NCI-H446 treated with DMSO at 0.1 percent for 48 hours (cell line): ENCODE results near the gene FLII.
"Not testable (repeated sequence)": the region's sequence is repeated elsewhere in the genome, so short reads cannot be mapped to it uniquely, and the experiment has no call there.

ENCODE experiments used
- DNase-seq: peaks from one replicate; lab custom pipeline; 2025; lab: John Stamatoyannopoulos, UW

FLII gene

DNA sequence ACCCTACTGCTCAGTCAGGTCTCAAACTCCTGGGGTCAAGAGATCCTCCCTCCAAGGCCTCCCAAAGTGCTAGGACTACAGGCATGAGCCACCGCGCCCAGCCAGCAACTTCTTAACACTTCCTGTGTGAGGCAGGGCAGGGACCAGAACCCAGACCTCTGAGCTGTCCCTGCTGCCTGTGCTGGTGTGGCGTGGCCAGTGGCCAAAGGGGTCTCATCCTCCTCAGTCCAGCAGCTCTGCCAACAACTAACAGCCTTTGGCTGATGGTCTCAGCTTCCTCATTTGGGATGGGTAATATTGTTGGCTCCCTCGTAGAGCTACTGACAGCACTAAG, 34.5 kb downstream of the FLII start:
- no peak for DNase-seq

DNA sequence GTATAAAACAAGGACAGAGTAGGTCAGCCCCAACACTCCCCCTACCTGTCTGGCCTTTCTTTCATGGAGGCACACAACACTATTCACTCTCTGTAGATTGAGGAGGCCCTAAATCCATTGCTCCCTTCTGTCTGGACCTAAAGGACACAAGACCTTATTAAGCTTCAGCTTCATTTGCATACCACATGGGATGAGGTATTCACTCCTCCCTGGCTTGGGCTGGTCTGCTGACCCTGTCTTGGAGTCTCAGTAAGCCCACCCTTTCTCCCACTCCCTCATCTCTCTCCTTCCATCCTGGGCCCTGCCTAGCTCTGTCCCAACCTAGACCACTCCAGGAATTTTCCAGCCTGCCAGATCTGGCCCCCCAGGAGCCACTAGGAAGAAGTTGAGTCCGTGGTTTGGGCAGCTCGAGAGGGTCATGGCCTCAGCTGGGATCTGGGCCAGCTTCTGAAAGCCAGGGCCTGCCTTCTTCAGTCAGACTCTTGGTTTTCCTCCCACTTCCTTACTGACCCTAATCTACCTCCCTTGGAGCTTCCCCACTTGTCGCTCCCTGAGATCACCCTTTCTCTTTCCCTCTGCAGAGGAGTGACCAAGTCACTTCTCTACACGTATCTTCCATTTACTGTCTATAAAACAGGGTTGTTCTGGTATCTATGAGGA, 39.7 kb downstream of the FLII start:
- DNase-seq, result no peak

DNA sequence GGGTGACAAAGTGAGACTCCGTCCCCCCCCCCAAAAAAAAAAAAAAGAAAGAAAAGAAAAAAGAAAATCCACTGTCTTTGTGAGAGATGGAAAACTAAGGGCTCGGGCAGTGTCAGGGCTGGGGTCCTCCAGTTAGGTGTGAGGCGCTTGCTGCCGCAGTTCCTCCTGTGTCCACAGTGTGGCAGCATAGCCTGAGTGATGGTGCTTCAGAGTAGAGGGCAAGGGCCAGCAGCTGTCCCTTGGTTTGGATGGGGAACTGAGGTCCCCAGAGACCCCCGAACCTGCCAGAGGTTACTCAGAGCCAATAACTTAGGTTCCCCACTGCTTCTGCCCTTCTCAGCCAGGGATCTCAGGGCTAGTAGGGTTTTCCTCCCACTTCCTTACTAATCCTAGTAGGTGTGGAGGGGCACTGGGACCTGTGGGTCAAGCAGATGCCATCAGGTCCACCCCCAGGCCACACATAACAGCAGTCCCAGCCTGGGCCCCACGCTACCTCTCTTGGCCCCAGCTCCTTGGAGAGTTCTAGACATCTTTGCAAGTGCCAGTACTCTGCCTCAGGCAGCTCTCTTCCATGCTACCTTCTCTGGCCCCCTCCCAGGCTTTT, 41.0 kb downstream of the FLII start:
- DNase-seq, result peak; percentile 2

DNA sequence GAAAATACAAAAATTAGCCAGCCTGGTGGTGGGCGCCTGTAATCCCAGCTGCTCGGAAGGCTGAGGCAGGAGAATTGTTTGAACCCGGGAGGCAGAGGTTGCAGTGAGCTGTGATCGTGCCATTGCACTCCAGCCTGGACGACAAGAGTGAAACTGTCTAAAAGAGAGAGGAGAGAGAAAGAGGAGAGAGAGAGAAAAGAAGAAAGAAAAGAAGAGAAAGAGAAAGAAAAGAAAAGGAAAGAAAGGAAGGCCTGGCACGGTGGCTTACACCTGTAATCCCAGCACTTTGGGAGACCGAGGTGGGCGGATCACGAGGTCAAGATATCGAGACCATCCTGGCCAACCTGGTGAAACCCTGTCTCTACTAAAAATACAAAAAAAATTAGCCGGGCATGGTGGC, 41.6 kb downstream of the FLII start:
- not testable (repeated sequence) for DNase-seq

DNA sequence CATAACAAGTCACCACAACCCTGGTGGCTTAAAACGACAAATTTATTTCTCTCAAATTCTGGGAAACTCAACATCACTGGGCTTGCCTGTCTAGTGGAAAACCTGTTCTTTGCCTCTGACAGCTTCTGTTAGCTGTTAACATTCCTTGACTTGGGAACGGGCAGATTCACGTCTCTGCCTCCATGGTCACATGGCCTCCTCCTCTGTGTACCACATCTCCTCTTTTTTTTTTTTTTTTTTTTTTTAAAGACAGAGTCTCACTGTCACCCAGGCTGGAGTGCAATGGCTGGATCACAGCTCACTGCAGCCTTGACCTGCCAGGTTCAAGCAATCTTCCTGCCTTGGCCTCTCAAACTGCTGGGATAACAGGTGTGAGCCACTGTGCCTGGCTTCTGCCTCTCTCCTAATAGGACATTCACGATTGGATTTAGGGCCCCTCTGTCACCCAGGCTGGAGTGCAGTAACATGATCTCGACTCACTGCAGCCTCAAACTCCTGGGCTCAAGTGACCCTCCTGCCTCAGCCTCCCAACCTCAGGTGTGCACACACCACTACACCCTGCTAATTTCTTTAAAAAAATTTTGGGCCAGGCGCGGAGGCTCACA, 44.8 kb downstream of the FLII start:
- no peak for DNase-seq

DNA sequence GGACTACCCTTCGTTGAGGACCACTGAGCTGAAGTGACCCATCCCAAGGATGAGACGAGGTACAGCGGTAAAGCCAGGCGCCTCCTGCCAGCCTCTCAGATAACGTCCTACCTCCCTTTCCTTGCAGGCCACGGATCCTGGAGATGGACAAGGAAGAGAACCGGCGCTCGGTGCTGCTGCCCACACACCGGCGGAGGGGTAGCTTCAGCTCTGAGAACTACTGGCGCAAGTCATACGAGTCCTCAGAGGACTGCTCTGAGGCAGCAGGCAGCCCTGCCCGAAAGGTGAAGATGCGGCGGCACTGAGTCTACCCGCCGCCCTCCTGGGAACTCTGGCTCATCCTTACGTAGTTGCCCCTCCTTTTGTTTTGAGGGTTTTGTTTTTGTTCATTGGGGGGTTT, 50.4 kb downstream of the FLII start:
- DNase-seq, result no peak

DNA sequence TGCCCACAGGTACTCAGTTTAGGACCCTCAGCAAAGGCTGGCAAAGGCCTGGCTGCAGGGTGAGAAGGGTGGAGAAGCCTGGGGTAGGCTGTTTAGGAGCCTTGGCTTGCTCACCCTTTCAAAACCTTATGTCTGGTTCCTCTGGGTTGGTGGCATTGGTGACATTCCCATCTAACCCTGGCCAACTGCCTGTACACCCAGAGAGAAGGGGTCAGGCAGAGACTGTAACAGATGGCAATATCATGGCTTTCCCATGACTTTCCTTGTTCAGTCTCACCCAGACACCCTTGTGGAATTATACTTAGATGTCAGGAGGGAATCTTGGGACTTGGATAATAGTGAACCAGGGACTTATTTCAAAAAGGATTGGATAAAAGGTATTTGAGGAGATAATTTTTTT, 51.6 kb downstream of the FLII start:
- DNase-seq, result no peak

DNA sequence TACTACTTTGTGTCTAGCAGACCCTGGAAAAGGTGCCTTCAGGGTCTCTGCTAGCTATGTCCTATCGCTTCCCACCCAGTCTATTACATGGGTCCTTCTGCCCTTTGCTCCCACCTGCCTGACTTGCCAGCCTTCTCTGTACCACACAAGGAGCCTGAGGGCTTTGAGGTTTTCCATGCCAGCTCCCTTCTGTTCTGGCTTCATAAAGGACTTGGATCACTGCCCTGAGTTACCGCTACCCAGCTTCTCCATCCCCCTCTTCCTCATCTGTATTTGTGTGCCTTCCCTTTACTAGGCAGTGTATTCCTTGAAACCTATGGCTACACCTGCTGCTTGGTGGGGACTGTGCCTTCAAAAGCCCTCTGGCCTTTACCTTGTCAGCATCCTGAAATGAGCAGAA, 52.7 kb downstream of the FLII start:
- no peak for DNase-seq

DNA sequence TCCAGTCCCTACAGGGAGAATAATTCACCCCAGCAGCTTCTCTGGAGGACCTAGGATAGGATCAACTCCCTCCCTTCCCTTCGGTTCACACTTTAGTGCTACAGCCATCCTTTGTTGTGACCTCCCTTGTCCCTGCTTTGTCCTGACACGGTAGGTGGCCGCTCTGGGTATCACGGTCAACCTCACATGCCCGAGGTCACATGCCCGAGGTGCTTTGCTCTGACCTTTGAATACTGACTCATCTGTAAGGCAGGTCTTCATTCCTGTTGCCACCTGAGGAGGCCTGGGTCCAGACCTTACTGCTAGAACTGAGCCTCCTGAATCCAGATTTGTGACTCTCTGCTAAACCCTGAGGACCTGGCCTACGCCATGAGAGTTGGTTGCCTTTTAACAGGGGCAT, 55.2 kb downstream of the FLII start:
- DNase-seq, result no peak

DNA sequence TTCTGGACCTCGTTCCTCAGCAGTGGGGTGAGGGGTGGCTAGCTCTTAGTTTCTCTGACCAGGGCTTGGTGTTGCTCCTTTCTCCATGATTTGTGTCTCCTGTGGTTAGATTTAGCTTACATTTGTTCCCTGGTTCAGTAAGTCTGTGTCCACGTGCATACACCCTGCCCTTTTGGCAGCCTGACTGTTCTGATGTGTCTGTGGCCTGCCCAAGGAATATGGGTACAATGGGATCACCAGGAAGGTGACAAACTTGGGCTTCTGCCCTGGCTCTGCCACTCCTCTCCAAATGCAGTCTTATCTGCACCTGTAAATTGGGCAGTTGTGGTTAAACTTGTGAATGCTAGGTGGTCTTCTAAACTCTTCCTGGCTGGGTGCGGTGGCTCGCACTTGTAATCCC, 57.4 kb downstream of the FLII start:
- no peak for DNase-seq

DNA sequence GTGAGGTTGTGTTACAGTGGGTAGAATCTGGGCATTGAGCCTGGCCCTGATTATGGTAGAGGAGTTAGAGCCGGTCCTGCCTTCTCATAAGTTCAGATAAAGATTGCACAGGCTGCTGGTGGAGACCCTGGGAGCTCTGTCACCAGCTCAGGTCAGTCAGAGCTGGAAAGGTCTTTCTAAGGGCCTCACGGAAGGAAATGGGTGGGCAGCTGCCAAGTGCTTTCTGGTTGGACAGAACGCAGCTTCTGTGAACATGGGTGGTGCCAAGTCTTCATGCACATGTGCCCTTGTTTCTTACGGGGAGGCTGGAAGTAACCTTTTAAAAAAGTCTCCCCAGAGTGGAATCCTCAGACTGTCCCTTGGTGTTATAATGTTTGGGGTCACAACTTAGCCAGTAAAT, 60.0 kb downstream of the FLII start:
- DNase-seq, result no peak

DNA sequence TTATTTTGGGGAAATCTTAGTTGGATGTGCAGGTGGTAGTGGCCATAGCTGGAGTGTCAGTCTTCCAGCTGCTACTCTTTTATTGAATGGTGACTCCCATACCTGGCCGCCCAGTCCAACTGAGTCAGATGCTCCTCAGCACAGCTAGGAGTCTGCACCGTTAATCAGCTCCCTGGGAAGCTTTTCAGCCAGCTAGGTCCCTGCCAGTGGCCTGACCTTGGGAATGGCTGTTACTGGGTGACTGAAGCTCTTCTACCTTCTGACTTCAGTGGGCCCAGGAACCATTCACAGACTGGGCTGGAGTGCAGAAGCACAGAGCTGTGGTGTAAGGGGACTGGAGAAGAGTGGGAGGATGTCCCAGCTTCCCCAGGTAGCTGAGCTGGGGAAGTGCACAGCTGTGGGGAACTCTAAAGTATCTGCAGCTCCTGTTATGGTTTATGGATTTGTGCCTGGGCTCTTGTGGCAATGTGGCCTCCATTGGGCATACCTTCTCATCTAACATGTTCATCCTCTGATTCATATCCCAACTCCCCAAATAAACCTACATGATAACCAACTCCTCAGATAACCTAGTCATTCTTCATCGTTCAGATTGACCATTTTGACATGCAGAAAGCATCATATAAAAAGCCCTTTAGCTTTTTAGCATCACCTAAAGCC, 60.9 kb downstream of the FLII start:
- no peak for DNase-seq

DNA sequence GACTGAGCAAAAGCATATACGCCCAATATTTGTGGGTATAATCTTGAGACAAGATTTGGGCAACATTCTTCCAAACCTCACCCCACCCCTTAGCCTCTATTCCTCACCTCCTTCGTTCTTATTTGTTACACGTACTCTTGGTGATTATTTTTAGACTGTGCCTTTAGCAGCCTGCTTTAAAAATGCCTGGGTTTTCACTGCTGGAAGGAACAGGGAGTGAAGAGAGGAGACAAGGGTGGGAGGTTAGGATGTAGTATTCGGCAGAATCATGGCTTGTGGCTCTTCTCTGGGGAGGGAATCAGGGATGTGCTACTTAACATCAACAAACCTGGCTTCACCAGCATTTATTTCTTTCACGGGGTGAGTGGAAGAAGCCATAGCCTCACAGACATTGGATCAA, 63.3 kb downstream of the FLII start:
- DNase-seq, result no peak
